Lower lobe of right lung (tissue), 2 donors: ENCODE data around the gene HSPBP1. TPM values are rescaled to one million over a fixed set of nuclear protein-coding genes. Genes with fewer than 3 reads are reported as not detected.

Source experiments
- ATAC-seq, 2 donors: fragments of 200-7000 bp; cut with Tn5 transposase; one replicate each; pipeline ENCODE4 v1.9.1; 2020 to 2022; ENCODE audit warnings: mild to moderate bottlenecking in 2 of 2, moderate library complexity in 2 of 2
- DNase-seq: peaks from one replicate; pipeline ENCODE4 v3.0.0-alpha.2; 2020
- H3K27ac ChIP-seq: fragments of 200-600 bp; one replicate; pipeline ENCODE4 v1.8.0; 2022
- H3K27me3 ChIP-seq: fragments of 200-600 bp; one replicate; pipeline ENCODE4 v1.8.0; 2022; ENCODE audit warnings: low read depth
- H3K36me3 ChIP-seq: fragments of 200-600 bp; one replicate; pipeline ENCODE4 v1.8.0; 2022; ENCODE audit warnings: mild to moderate bottlenecking
- H3K4me1 ChIP-seq: fragments of 200-600 bp; one replicate; pipeline ENCODE4 v1.8.0; 2022
- H3K4me3 ChIP-seq: fragments of 200-600 bp; one replicate; pipeline ENCODE4 v1.8.0; 2022; ENCODE audit warnings: mild to moderate bottlenecking
- H3K9me3 ChIP-seq: fragments of 200-600 bp; one replicate; pipeline ENCODE4 v1.8.0; 2022
- CTCF ChIP-seq: fragments of 200-600 bp; IDR thresholded peaks from one replicate; pipeline ENCODE4 v1.8.0; 2022; ENCODE audit warnings: antibody characterized with exemption, mild to moderate bottlenecking
- intact Hi-C: fragments of 100-400 bp; cut with DNase I; formaldehyde crosslinking; loops from one replicate; pipeline ENCODE4 v1.11.0; 2022
- total RNA-seq: library from RNA; stranded (reverse); fragmentation: NEBNext Ultra II Directional; extraction: Animal tissue kit (Norgen Biotek cat#: 25700); gene quantifications from one replicate; pipeline ENCODE4 v1.2.1, GENCODE V29; 2021
- donor health status: DM: no; HTN: yes; CAD: no; lungs with severe emphysema.

The HSPBP1 gene
- total RNA-seq, 1 donor from 2014 or later, result 23.9 TPM

- Histone ChIP-seq H3K36me3 (peaks cover 83% of the 10 kb centered on the region), H3K9me3 (no peaks in the 10 kb centered on the region), H3K4me1 (no peaks in the 10 kb centered on the region), H3K27ac (no peak overlapping the region), H3K4me3 (no peak overlapping the region), H3K27me3 (no peaks in the 10 kb centered on the region)
- ATAC-seq (peak in 1 of 2 donors; percentile 2), DNase-seq (no peak)
- intact Hi-C loops, result no loop called here
- TF ChIP-seq CTCF, result no peak
Observed at GRCh38 chr19:55229789-55230182, 50.1 kb downstream of the HSPBP1 start.

GRCh38 chr19:55229145-55229788 lies 50.6 kb downstream of the HSPBP1 start:
- no peak overlapping the region for H3K27ac ChIP-seq
- H3K36me3 ChIP-seq, result peaks cover 77% of the 10 kb centered on the region

GRCh38 chr19:55228403-55229031 lies 51.4 kb downstream of the HSPBP1 start, which contains the start of gene TMEM86B:
TMEM86B (minus strand) TSS chr19:55228763; CDS start chr19:55228741, 22 bp downstream.
- Histone ChIP-seq H3K27ac (no peak within 1 kb of the TSS), H3K4me3 (no peak within 1 kb of the TSS), H3K36me3 (peaks cover 70% of the 10 kb centered on the region), H3K27me3 (no peaks in the 10 kb centered on the region), H3K4me1 (no peaks in the 10 kb centered on the region), H3K9me3 (no peaks in the 10 kb centered on the region)
- ATAC-seq, result no peak
- intact Hi-C loops, result no loop called here
- DNase-seq, result no peak
- TF ChIP-seq CTCF, result no peak

More at GRCh38 chr19:55229145-55229788, 50.6 kb downstream of the HSPBP1 start:
- DNase-seq, result no peak
- intact Hi-C loops, result no loop called here
- no peak for TF ChIP-seq CTCF
- no peaks in the 10 kb centered on the region for H3K9me3 ChIP-seq
- no peaks in the 10 kb centered on the region for H3K4me1 ChIP-seq
- H3K27me3 ChIP-seq, result no peaks in the 10 kb centered on the region
- H3K4me3 ChIP-seq, result no peak overlapping the region
- peak in 1 of 2 donors; percentile 3 for ATAC-seq

- ATAC-seq, result no peak
- no peaks in the 10 kb centered on the region for H3K9me3 ChIP-seq
- no peak for TF ChIP-seq CTCF
- no peak overlapping the region for H3K27ac ChIP-seq
- intact Hi-C loops, result no loop called here
- no peaks in the 10 kb centered on the region for H3K4me1 ChIP-seq
- no peak overlapping the region for H3K4me3 ChIP-seq
- H3K36me3 ChIP-seq, result peaks cover 65% of the 10 kb centered on the region
- no peaks in the 10 kb centered on the region for H3K27me3 ChIP-seq
- no peak for DNase-seq
Observed at GRCh38 chr19:55228015-55228391, 51.9 kb downstream of the HSPBP1 start.

- intact Hi-C loops, result no loop called here
- Histone ChIP-seq H3K36me3 (peaks cover 59% of the 10 kb centered on the region), H3K4me3 (no peak overlapping the region), H3K4me1 (no peaks in the 10 kb centered on the region), H3K9me3 (no peaks in the 10 kb centered on the region), H3K27ac (no peak overlapping the region), H3K27me3 (no peaks in the 10 kb centered on the region)
- no peak for ATAC-seq
- TF ChIP-seq CTCF, result no peak
- DNase-seq, result no peak
Observed at GRCh38 chr19:55227241-55228014, 52.5 kb downstream of the HSPBP1 start.
